Measurements from ENCODE around the gene LELP1. TPM values are rescaled to one million over a fixed set of nuclear protein-coding genes. Genes with fewer than 3 reads are reported as not detected.
A peak's percentile ranks its signal among the peaks of the same experiment; 100 is the strongest.
"Not testable (repeated sequence)": the region's sequence is repeated elsewhere in the genome, so short reads cannot be mapped to it uniquely, and the experiment has no call there.

Gene LELP1
- total RNA-seq, 1 experiment from 2014 or later = not detected

DNA sequence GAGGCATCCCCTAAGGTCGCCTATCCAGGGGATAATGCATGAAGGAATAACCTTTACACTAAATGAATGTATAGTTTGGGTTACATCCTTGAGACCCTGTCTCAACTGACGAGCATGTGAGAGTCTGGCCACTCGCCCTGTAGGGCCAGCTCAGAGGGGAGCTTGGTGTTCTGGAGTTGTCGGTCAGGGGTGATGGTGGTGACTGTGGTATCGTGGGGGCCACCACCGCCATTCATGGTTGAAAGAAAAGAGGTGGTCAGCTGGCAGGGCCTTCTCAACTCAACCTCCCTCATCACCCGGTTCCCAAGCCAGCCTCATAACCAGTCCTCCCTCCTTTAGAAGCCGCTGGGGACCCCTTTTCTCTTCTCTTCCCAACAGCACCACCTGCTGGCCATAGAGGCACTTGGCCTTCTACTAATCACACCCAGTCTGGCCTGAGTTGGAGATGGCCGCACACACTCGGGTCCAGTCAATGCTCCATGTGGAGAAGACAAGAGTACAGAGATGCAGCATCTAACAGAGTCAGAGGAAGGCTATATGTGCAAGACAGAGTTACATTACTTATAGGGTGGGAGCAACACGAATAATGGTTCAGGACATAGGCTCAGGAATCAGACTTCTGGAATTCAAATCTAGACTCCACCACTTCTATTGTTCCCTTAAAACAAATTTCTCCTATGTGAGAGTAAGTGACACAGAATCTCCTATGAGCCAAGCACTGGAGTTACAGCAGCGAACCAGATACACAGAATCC is 26.0 kb downstream of the LELP1 start:
- H3K9me3 ChIP-seq; H3K4me3 Mint-ChIP-seq (ENCODE audit: unreplicated experiment); H3K36me3 Mint-ChIP-seq (ENCODE audit: insufficient read depth, unreplicated experiment); BruUV-seq (replicated peaks); H3K4me3 ChIP-seq (ENCODE audit: low read depth, low read length); H3K9me3 Mint-ChIP-seq (ENCODE audit: unreplicated experiment); H3K4me1 Mint-ChIP-seq (ENCODE audit: low read depth, unreplicated experiment); H3K27me3 ChIP-seq (replicated peaks; ENCODE audit: control insufficient read depth, insufficient read depth, low read length); H3K27me3 Mint-ChIP-seq (ENCODE audit: insufficient read depth, unreplicated experiment); POLR2A ChIA-PET; H3K36me3 ChIP-seq (ENCODE audit: control insufficient read depth, insufficient read depth, low read length); H3K27ac Mint-ChIP-seq (ENCODE audit: unreplicated experiment); H3K4me1 ChIP-seq; intact Hi-C loops (cut with micrococcal nuclease; ENCODE audit: unreplicated experiment): not testable (repeated sequence)
- CTCF ChIA-PET = interaction anchor here (0.5 kb wide), 1 partner anchor 309 kb away, joined by 3 read pairs; no protein-coding TSS in a partner anchor
- TF ChIP-seq, protein P1, sequence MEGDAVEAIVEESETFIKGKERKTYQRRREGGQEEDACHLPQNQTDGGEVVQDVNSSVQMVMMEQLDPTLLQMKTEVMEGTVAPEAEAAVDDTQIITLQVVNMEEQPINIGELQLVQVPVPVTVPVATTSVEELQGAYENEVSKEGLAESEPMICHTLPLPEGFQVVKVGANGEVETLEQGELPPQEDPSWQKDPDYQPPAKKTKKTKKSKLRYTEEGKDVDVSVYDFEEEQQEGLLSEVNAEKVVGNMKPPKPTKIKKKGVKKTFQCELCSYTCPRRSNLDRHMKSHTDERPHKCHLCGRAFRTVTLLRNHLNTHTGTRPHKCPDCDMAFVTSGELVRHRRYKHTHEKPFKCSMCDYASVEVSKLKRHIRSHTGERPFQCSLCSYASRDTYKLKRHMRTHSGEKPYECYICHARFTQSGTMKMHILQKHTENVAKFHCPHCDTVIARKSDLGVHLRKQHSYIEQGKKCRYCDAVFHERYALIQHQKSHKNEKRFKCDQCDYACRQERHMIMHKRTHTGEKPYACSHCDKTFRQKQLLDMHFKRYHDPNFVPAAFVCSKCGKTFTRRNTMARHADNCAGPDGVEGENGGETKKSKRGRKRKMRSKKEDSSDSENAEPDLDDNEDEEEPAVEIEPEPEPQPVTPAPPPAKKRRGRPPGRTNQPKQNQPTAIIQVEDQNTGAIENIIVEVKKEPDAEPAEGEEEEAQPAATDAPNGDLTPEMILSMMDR (IDR thresholded peaks at IDR 0.05; ENCODE audit: insufficient read depth in 1 of 2, low read depth in 1 of 2, low read length in 1 of 2, severe bottlenecking in 1 of 2, unreplicated experiment in 1 of 2) = peak; percentile 40 to 55
- DNase-seq = peak; percentile 15 to 47

- H3K4me1 ChIP-seq = no peaks in the 10 kb centered on the region
- Mint-ChIP-seq H3K36me3 (ENCODE audit: insufficient read depth, unreplicated experiment) (no peaks in the 10 kb centered on the region), H3K4me1 (ENCODE audit: low read depth, unreplicated experiment) (no peaks in the 10 kb centered on the region), H3K9me3 (ENCODE audit: unreplicated experiment) (no peaks in the 10 kb centered on the region), H3K27me3 (ENCODE audit: insufficient read depth, unreplicated experiment) (peaks cover 10% of the 10 kb centered on the region), H3K4me3 (ENCODE audit: unreplicated experiment) (no peak overlapping the region), H3K27ac (ENCODE audit: unreplicated experiment) (no peak overlapping the region)
- intact Hi-C loops (cut with micrococcal nuclease; ENCODE audit: unreplicated experiment) = no loop called here
- ChIA-PET CTCF (interaction anchor here (0.5 kb wide), 1 partner anchor 721 kb away, joined by 3 read pairs; the partner anchor contains the start of gene LCE5A), POLR2A (no interaction called here)
- BruUV-seq (replicated peaks) = no TSS peak
- no peaks in the 10 kb centered on the region for H3K36me3 ChIP-seq (ENCODE audit: control insufficient read depth, insufficient read depth, low read length)
- no peaks in the 10 kb centered on the region for H3K27me3 ChIP-seq (replicated peaks; ENCODE audit: control insufficient read depth, insufficient read depth, low read length)
- no peaks in the 10 kb centered on the region for H3K9me3 ChIP-seq
- no peak overlapping the region for H3K4me3 ChIP-seq (ENCODE audit: low read depth, low read length)
- no peak for DNase-seq
- TF ChIP-seq, protein P1 (IDR thresholded peaks at IDR 0.05; ENCODE audit: insufficient read depth in 1 of 2, low read depth in 1 of 2, low read length in 1 of 2, severe bottlenecking in 1 of 2, unreplicated experiment in 1 of 2) = no peak
Observed at GRCh38 chr1:153231363-153231762, 28.1 kb downstream of the LELP1 start.

- no peaks in the 10 kb centered on the region for H3K9me3 Mint-ChIP-seq (ENCODE audit: unreplicated experiment)
- intact Hi-C loops (cut with micrococcal nuclease; ENCODE audit: unreplicated experiment) = no loop called here
- TF ChIP-seq, protein P1 (IDR thresholded peaks at IDR 0.05; ENCODE audit: insufficient read depth in 1 of 2, low read depth in 1 of 2, low read length in 1 of 2, severe bottlenecking in 1 of 2, unreplicated experiment in 1 of 2) = no peak
- Histone ChIP-seq H3K9me3 (no peaks in the 10 kb centered on the region), H3K27me3 (replicated peaks; ENCODE audit: control insufficient read depth, insufficient read depth, low read length) (no peaks in the 10 kb centered on the region), H3K4me1 (no peaks in the 10 kb centered on the region), H3K4me3 (ENCODE audit: low read depth, low read length) (no peak overlapping the region), H3K36me3 (ENCODE audit: control insufficient read depth, insufficient read depth, low read length) (no peaks in the 10 kb centered on the region)
- H3K27ac Mint-ChIP-seq (ENCODE audit: unreplicated experiment) = no peak overlapping the region
- BruUV-seq (replicated peaks) = no TSS peak
- H3K4me1 Mint-ChIP-seq (ENCODE audit: low read depth, unreplicated experiment) = no peaks in the 10 kb centered on the region
- ChIA-PET POLR2A (no interaction called here), CTCF (no interaction called here)
- H3K36me3 Mint-ChIP-seq (ENCODE audit: insufficient read depth, unreplicated experiment) = no peaks in the 10 kb centered on the region
- no peak for DNase-seq
- no peak overlapping the region for H3K4me3 Mint-ChIP-seq (ENCODE audit: unreplicated experiment)
- H3K27me3 Mint-ChIP-seq (ENCODE audit: insufficient read depth, unreplicated experiment) = peaks cover 10% of the 10 kb centered on the region
Observed at GRCh38 chr1:153231785-153232184, 28.6 kb downstream of the LELP1 start.

Measured in Caco-2 (cell line).